Measurements from ENCODE around the gene TMTC1.

The TMTC1 gene

GRCh38 chr12:29609431-29610215, 174.1 kb downstream of the TMTC1 start:
- DNase-seq = no peak

DNA sequence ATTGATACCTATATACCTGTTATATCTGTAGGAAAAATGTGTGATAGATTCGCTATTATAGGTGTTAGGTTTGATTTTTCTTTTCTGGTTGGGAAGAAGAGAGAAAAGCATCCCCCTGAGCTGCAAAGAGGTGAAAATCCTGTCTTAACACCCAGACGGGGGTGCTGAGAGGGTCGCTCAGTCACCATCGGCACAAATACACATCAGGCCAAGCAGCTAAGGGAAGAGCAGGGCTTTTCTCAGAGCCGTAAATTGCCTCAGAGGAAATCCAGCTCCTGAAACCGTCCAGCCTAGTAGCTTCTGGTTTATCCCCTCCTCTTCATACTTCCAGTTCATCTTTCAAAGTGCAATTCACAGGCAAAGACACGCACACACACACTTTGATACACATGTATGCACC, 175.2 kb downstream of the TMTC1 start:
- DNase-seq = no peak

DNA sequence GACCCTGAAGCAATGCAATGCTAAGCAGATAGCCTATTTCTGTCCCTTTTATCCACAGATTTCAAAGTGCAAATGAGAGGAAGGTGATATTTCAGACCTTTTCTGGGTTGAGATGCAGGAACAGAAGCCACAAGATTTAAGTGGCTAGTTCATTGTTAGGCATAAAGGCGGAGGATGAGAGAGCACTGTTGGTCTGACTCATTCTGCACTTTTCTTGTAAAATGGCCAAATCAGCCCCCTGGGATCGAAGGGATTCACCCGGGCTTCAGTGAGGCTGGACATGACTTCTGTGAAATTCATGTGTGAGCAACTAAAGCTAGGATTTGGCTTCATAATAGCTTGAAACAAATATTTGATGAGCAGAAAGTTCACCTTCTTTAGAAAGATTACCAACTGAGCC, 184.4 kb downstream of the TMTC1 start:
- no peak for DNase-seq

- no peak for DNase-seq
Measured at GRCh38 chr12:29595071-29595755, 188.5 kb downstream of the TMTC1 start.

- no peak for DNase-seq
Measured at GRCh38 chr12:29593001-29593400, 190.7 kb downstream of the TMTC1 start.

DNA sequence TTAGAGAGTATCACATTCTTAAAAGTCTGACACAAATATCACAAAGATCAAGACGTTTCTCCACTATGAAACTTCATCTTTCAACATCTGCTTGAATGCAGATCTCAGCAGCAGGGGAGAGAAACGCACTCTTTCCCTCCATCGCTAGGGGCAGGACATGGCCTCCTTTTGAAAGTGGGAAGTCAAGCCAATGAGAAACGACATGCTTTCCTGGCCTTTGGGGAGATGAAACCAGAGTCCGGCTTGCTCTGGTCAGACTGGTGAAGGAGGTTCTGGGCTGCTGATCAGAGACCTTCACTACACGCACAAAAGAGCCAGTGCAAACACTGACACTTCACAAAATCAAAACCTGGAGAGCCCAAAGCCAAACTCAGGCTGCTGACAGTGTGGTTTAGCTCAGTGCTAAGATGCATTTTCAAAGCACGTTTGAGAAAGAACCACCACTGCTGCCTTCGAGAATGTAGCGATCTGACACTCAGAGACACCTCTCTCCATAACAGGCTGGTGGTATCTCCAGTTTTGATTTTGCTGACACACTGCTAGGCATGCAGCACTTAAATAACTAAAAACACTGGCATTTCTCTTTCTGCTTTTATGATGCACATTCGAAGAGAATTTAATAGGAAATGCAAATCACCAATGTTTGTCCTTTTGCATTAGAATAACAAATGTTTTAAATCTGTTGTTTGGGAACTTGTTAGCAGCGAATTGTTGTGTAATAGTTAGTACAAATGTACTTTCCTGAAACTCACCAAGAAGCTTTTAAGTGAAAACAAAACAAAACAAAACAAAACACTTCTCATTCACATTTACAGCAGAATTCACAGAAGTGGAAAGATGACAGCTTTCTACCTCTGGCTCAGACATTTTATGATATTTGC, 192.4 kb downstream of the TMTC1 start:
- no peak for DNase-seq

- no peak for DNase-seq
Measured at GRCh38 chr12:29589851-29590250, 193.9 kb downstream of the TMTC1 start.

- no peak for DNase-seq
Measured at GRCh38 chr12:29589286-29589820, 194.4 kb downstream of the TMTC1 start.

GRCh38 chr12:29582677-29583272, 201.0 kb downstream of the TMTC1 start:
- no peak for DNase-seq

GRCh38 chr12:29582146-29582545, 201.6 kb downstream of the TMTC1 start:
- DNase-seq = no peak

GRCh38 chr12:29581631-29582030, 202.1 kb downstream of the TMTC1 start:
- DNase-seq = no peak

- DNase-seq = no peak
Measured at GRCh38 chr12:29580971-29581370, 202.8 kb downstream of the TMTC1 start.

DNA sequence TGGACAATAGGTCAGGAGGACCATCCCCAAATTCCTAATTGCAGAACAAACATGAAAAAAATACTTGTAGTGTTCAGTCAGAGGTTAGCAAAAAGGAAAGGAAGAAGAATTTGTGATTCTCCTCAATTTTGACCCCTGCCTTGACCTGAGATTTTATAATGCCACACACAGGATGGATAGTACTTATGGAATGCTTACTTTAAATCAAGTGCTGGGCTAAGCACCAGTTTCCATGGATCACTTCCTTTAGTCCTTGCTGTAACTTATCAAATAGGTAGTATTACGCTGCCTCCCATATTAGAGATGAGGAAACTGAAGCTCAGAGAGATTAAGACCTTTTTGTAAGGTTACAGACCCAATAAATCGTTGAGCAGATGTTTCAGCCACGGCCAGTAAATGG, 205.0 kb downstream of the TMTC1 start:
- DNase-seq = no peak

- no peak for DNase-seq
Measured at GRCh38 chr12:29578070-29578469, 205.7 kb downstream of the TMTC1 start.

DNA sequence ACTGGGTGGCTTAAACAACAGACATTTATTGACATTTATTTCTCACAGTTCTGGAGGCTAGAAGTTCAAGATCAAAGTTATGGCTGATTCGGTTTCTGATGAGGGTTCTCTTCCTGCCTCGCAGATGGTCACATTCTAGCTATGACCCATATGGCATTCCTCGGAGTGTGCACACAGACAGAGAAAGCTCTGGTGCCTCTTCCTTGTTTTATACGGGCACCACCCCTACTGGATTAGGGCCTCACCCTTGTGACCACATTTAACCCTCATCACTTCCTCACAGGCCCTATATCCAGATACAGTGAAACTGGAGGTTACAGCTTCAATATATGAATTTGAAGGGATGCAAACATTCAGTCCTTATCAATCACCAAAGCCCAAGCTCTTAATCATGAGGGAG, 209.2 kb downstream of the TMTC1 start:
- DNase-seq = no peak

DNA sequence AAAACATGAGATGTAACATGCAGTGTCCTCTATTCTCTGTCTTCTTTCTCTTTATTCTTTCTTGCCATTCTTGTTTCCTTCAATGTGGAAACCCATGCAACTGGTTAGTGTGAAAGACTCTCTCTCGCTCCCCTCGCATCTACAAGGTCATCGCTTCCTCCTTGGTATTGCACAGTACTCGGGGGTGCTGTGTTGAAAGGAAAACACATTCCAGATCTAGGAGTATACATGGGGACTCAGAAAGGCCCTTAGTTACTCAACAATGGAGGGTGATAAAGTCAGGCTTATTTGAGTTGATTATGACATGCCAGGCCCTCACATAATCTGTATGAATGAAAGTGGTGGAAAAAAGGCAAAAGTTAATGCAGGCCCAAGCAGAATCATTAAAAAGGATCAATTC, 210.8 kb downstream of the TMTC1 start:
- DNase-seq = no peak

- DNase-seq = no peak
Measured at GRCh38 chr12:29572464-29572863, 211.3 kb downstream of the TMTC1 start.

DNA sequence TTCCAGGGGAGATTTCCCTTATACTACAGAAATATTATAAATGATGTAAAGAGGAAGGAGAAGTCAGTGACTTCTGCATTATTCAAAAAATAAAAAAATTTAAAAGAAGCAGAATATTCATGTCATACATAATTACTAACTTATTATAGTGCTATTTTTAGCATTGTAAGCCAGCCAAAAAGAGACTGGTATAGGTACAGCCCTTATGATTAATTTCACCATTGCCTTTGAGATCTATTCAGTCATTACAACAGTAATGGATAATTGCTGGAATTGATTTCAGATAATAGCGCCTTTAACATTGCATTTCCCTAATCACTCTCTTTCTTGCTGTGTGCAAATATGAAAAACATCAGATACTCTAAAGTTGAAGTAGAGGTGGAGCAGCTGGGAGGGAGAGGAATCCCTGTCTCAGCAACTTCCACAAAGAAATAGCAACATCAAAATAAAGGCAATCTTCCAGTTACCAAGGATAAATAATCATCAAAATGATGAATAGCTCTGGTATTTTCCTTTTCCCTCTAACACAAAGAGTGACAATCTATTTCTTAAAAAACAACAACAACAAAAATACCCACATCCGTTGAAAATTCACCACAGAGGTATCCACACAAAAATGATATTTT, 214.5 kb downstream of the TMTC1 start:
- no peak for DNase-seq

DNA sequence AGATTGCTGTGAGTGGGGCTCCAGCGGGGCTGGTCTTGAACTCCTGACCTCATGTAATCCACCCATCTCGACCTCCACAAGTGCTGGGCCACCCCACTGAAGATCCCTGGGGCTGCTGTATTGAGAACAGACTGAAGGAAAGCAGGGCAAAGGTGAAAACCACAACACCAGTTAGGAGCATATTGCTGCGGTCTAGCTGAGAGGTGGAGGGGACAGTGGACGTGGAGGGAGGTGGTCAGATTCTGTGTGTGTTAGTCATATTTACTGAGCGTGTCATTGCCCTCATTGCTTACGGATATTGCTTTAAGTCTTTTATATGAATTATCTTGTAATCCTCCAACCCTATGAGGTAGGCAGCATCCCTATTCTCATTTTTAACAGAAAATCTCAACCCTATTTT, 217.3 kb downstream of the TMTC1 start:
- DNase-seq = no peak

DNA sequence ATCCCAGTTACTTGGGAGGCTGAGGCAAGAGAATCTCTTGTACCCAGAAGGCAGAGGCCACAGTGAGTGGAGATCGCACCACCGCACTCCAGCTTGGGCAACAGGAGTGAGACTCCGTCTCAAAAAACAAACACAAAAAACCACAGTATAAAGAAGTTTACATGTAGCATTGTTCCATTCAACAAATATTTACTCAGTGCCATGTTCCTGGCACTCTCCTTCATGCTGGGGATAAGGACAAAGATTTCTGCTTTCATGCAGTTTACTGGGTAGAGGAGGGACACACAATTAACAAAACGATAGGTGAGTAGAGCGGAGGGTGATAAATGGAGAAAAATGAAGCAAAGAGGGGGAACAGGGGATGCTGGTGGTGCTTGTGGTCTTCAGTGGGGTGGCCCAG, 218.0 kb downstream of the TMTC1 start:
- no peak for DNase-seq

DNA sequence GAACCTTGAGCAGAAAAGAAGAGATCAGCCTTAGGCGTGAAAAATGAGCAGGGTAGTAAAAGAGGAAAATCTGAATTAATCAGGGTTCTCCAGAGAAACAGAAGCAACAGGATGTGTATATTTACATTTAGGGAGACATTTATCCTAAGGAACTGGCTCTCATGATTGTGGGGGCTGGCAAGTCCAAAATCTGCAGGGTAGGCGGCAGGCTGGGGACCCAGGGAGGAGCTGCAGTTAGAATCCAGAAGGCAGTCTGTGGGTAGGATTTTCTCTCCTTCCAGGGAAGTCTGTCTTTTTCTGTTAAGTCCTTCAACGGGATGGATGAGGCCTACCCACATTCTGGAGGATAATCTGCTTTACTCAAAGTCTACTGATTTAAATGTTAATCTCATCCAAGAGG, 218.8 kb downstream of the TMTC1 start:
- no peak for DNase-seq

- no peak for DNase-seq
Measured at GRCh38 chr12:29563636-29564035, 220.1 kb downstream of the TMTC1 start.

Data from NCI-H510A treated with DMSO at 0.1 percent for 48 hours (cell line).